ENCODE results near the gene TFR2. TPM values are rescaled to one million over a fixed set of nuclear protein-coding genes. Genes with fewer than 3 reads are reported as not detected.

TFR2 gene
- total and polyA plus RNA-seq, 2 of the 4 experiments (the other 2 are of a cell fraction) = 0.18 to 0.50 TPM

- Histone ChIP-seq H4K20me1 (ENCODE audit: insufficient read depth, low read length) (no peaks in the 10 kb centered on the region), H3K27me3 (ENCODE audit: control insufficient read depth, insufficient read depth, low read length) (no peaks in the 10 kb centered on the region), H3K4me2 (ENCODE audit: low read depth, low read length) (no peak overlapping the region), H4K8ac (ENCODE audit: low read depth in 2 of 2, low read length in 2 of 2) (no peak overlapping the region), H4K91ac (ENCODE audit: insufficient read depth, low read depth, low read length) (no peak overlapping the region), H3K4me1 (ENCODE audit: control insufficient read depth, insufficient read depth, low read length) (peaks cover 3% of the 10 kb centered on the region; the same call in 1 of the 2 replicates), H2AK5ac (ENCODE audit: low read depth, low read length) (no peak overlapping the region), H3K23ac (ENCODE audit: low read depth, low read length) (no peak overlapping the region), H3K79me1 (ENCODE audit: low read depth in 1 of 2, low read length in 2 of 2) (peaks cover 0 to 22% of the 10 kb centered on the region in 2 experiments; a peak in 2 of 4 replicates), H2AK9ac (replicated peaks; ENCODE audit: low read depth, low read length, poor library complexity) (no peak overlapping the region), H2BK120ac (ENCODE audit: low read depth, low read length) (no peak overlapping the region), H2BK15ac (ENCODE audit: low read depth, low read length) (no peak overlapping the region), H3K4ac (ENCODE audit: low read depth, low read length) (no peak overlapping the region), H3K18ac (ENCODE audit: low read depth, low read length) (no peak overlapping the region), H3K9me1 (ENCODE audit: insufficient read depth, low read length) (0 out of 2 replicates have a peak, but pooled peaks cover 6% of the 10 kb centered on the region), H3K4me3 (ENCODE audit: insufficient read depth, low read depth, low read length) (no peak overlapping the region), H3K36me3 (ENCODE audit: control insufficient read depth, insufficient read depth, low read length) (peaks cover 1% of the 10 kb centered on the region; the same call in 1 of the 2 replicates), H4K5ac (ENCODE audit: low read depth, low read length) (no peak overlapping the region), H2BK5ac (ENCODE audit: low read depth, low read length, poor library complexity, severe bottlenecking) (no peak overlapping the region), H3K9ac (ENCODE audit: low read depth, low read length) (no peak overlapping the region), H2BK20ac (ENCODE audit: low read depth, low read length) (no peak overlapping the region), H3K14ac (replicated peaks; ENCODE audit: low read depth, low read length) (no peak overlapping the region), H3K56ac (ENCODE audit: extremely low read depth, insufficient read depth, low read length) (no peak overlapping the region), H2AFZ (replicated peaks; ENCODE audit: low read length, poor library complexity) (no peak overlapping the region), H3K9me3 (ENCODE audit: control insufficient read depth, insufficient read depth, low read length) (no peaks in the 10 kb centered on the region), H3K27ac (ENCODE audit: insufficient read depth, low read length) (no peak overlapping the region)
- dilution Hi-C loops (cut with HindIII; ENCODE audit: low sequenced_read_pairs, unreplicated experiment) (no loop called here), in situ Hi-C loops (cut with MboI; ENCODE audit: low sequenced_read_pairs) (loop anchor here (25.0 kb wide), 1 partner anchor 264 kb away; the partner anchor contains the start of genes SLC12A9 and TRIP6), intact Hi-C loops (cut with micrococcal nuclease) (no loop called here)
- ATAC-seq (ENCODE audit: low read depth) (no peak), DNase-seq (peak; percentile 12)
- WGBS, 2 experiments (ENCODE audit: extremely low coverage in 2 of 2, insufficient read length in 1 of 2) = 80% methylated on average over 1 of the region's 4 CpGs; no CpG with 5 or more reads in 1 of the 2 experiments
- CTCF ChIA-PET = no interaction called here
- no TSS peak for BruUV-seq (replicated peaks)
- POLR2A ChIA-PET (ENCODE audit: unreplicated experiment) = no interaction called here
- TF ChIP-seq CTCF (conservative IDR thresholded peaks at IDR 0.05; ENCODE audit: low read depth, low read length) (no peak), MAFK (IDR thresholded peaks at IDR 0.05; ENCODE audit: low read depth, low read length) (peak; percentile 25; the same call in 1 of the 2 replicates), POLR2A (IDR thresholded peaks at IDR 0.05; ENCODE audit: low read depth, low read length) (no peak), FOS (IDR thresholded peaks at IDR 0.05; ENCODE audit: low read depth, low read length) (no peak), RAD21 (IDR thresholded peaks at IDR 0.05; ENCODE audit: low read length) (no peak)
Measured at GRCh38 chr7:100598425-100598824, 42.9 kb downstream of the TFR2 start.

All from IMR-90 (cell line).